Muscle layer of duodenum (tissue), 2 donors: ENCODE results near the gene FSTL4.

Experiments
- H3K27ac ChIP-seq: one replicate; pipeline ENCODE4 v1.7.0; 2013; ENCODE audit warnings: mild to moderate bottlenecking, low read length
- H3K27me3 ChIP-seq: one replicate; pipeline ENCODE4 v1.7.0; 2013; ENCODE audit warnings: low read depth, mild to moderate bottlenecking, control low read depth, low read length
- H3K36me3 ChIP-seq, 2 donors: one replicate each; pipeline ENCODE4 v1.7.0; 2013; ENCODE audit warnings: low read length in 2 of 2, control low read depth in 1 of 2, mild to moderate bottlenecking in 1 of 2; ENCODE audit not compliant: insufficient read depth in 2 of 2, control insufficient read depth in 1 of 2
- H3K4me1 ChIP-seq, 2 donors: one replicate each; pipeline ENCODE4 v1.7.0; 2013; ENCODE audit warnings: low read length in 2 of 2, mild to moderate bottlenecking in 2 of 2, control low read depth in 1 of 2, moderate library complexity in 1 of 2; ENCODE audit not compliant: insufficient read depth in 2 of 2, control insufficient read depth in 1 of 2
- H3K4me3 ChIP-seq, 2 donors: one replicate each; pipeline ENCODE4 v1.7.0; 2013; ENCODE audit warnings: low read length in 2 of 2, low read depth in 1 of 2, mild to moderate bottlenecking in 1 of 2
- H3K9me3 ChIP-seq, 2 donors: one replicate each; pipeline ENCODE4 v1.7.0; 2013; ENCODE audit warnings: low read length in 2 of 2, control low read depth in 1 of 2, mild to moderate bottlenecking in 1 of 2; ENCODE audit not compliant: control insufficient read depth in 1 of 2
- donor health status: healthy.

FSTL4 gene

GRCh38 chr5:133364936-133365707 lies 247.2 kb downstream of the FSTL4 start:
- no peaks in the 10 kb centered on the region for H3K36me3 ChIP-seq
- H3K4me1 ChIP-seq, result no peaks in the 10 kb centered on the region
- no peaks in the 10 kb centered on the region for H3K9me3 ChIP-seq
- no peak overlapping the region for H3K27ac ChIP-seq
- no peaks in the 10 kb centered on the region for H3K27me3 ChIP-seq
- H3K4me3 ChIP-seq, result no peak overlapping the region

- Histone ChIP-seq H3K9me3 (no peaks in the 10 kb centered on the region), H3K27me3 (no peaks in the 10 kb centered on the region), H3K4me1 (no peaks in the 10 kb centered on the region), H3K27ac (no peak overlapping the region), H3K36me3 (no peaks in the 10 kb centered on the region), H3K4me3 (no peak overlapping the region)
Measured at GRCh38 chr5:133363807-133364587, 248.3 kb downstream of the FSTL4 start.

- no peak overlapping the region for H3K4me3 ChIP-seq
- no peaks in the 10 kb centered on the region for H3K27me3 ChIP-seq
- H3K4me1 ChIP-seq, result no peaks in the 10 kb centered on the region
- no peak overlapping the region for H3K27ac ChIP-seq
- no peaks in the 10 kb centered on the region for H3K9me3 ChIP-seq
- no peaks in the 10 kb centered on the region for H3K36me3 ChIP-seq
Measured at GRCh38 chr5:133362438-133362837, 249.9 kb downstream of the FSTL4 start.

GRCh38 chr5:133361922-133362321 lies 250.4 kb downstream of the FSTL4 start:
- no peaks in the 10 kb centered on the region for H3K27me3 ChIP-seq
- no peak overlapping the region for H3K4me3 ChIP-seq
- no peaks in the 10 kb centered on the region for H3K4me1 ChIP-seq
- no peak overlapping the region for H3K27ac ChIP-seq
- no peaks in the 10 kb centered on the region for H3K9me3 ChIP-seq
- H3K36me3 ChIP-seq, result no peaks in the 10 kb centered on the region

- H3K4me3 ChIP-seq, result no peak overlapping the region
- no peaks in the 10 kb centered on the region for H3K9me3 ChIP-seq
- no peaks in the 10 kb centered on the region for H3K36me3 ChIP-seq
- no peaks in the 10 kb centered on the region for H3K27me3 ChIP-seq
- H3K27ac ChIP-seq, result no peak overlapping the region
- no peaks in the 10 kb centered on the region for H3K4me1 ChIP-seq
Measured at GRCh38 chr5:133360693-133361472, 251.5 kb downstream of the FSTL4 start.

GRCh38 chr5:133359861-133360260 lies 252.5 kb downstream of the FSTL4 start:
- no peaks in the 10 kb centered on the region for H3K9me3 ChIP-seq
- H3K27me3 ChIP-seq, result no peaks in the 10 kb centered on the region
- H3K36me3 ChIP-seq, result no peaks in the 10 kb centered on the region
- no peak overlapping the region for H3K4me3 ChIP-seq
- no peak overlapping the region for H3K27ac ChIP-seq
- no peaks in the 10 kb centered on the region for H3K4me1 ChIP-seq

GRCh38 chr5:133358271-133358670 lies 254.1 kb downstream of the FSTL4 start:
- H3K4me1 ChIP-seq, result no peaks in the 10 kb centered on the region
- H3K9me3 ChIP-seq, result no peaks in the 10 kb centered on the region
- no peaks in the 10 kb centered on the region for H3K27me3 ChIP-seq
- H3K36me3 ChIP-seq, result no peaks in the 10 kb centered on the region
- H3K27ac ChIP-seq, result no peak overlapping the region
- no peak overlapping the region for H3K4me3 ChIP-seq

- Histone ChIP-seq H3K9me3 (no peaks in the 10 kb centered on the region), H3K36me3 (no peaks in the 10 kb centered on the region), H3K4me3 (no peak overlapping the region), H3K27ac (no peak overlapping the region), H3K4me1 (no peaks in the 10 kb centered on the region), H3K27me3 (no peaks in the 10 kb centered on the region)
Measured at GRCh38 chr5:133357758-133358157, 254.6 kb downstream of the FSTL4 start.

- H3K9me3 ChIP-seq, result no peaks in the 10 kb centered on the region
- H3K36me3 ChIP-seq, result no peaks in the 10 kb centered on the region
- no peaks in the 10 kb centered on the region for H3K27me3 ChIP-seq
- no peak overlapping the region for H3K4me3 ChIP-seq
- no peak overlapping the region for H3K27ac ChIP-seq
- H3K4me1 ChIP-seq, result no peaks in the 10 kb centered on the region
Measured at GRCh38 chr5:133356984-133357421, 255.3 kb downstream of the FSTL4 start.

GRCh38 chr5:133356396-133356983 lies 255.9 kb downstream of the FSTL4 start:
- no peaks in the 10 kb centered on the region for H3K27me3 ChIP-seq

More at GRCh38 chr5:133356396-133356983, 255.9 kb downstream of the FSTL4 start:
- Histone ChIP-seq H3K4me3 (no peak overlapping the region), H3K4me1 (no peaks in the 10 kb centered on the region), H3K9me3 (no peaks in the 10 kb centered on the region), H3K36me3 (no peaks in the 10 kb centered on the region), H3K27ac (no peak overlapping the region)
